NOMO-1 treated with dmso at 0.1 percent for 144 hours (cell line): ENCODE results near the gene PRAMEF14.
"Not testable (repeated sequence)": the region's sequence is repeated elsewhere in the genome, so short reads cannot be mapped to it uniquely, and the experiment has no call there.

Experiments
- DNase-seq: peaks from one replicate; lab custom pipeline; 2025; ENCODE audit not compliant: unreplicated experiment; lab: John Stamatoyannopoulos, UW

Gene PRAMEF14, protein sequence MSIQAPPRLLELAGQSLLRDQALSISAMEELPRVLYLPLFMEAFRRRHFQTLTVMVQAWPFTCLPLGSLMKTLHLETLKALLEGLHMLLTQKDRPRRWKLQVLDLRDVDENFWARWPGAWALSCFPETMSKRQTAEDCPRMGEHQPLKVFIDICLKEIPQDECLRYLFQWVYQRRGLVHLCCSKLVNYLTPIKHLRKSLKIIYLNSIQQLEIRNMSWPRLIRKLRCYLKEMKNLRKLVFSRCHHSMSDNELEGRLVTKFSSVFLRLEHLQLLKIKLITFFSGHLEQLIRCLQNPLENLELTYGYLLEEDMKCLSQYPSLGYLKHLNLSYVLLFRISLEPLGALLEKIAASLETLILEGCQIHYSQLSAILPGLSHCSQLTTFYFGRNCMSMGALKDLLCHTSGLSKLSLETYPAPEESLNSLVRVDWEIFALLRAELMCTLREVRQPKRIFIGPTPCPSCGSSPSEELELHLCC

GRCh38 chr1:13347034-13347433 is at the start of gene PRAMEF14:
PRAMEF14 (minus strand) TSS chr1:13347134; CDS start chr1:13345314, 1,820 bp downstream.
- not testable (repeated sequence) for DNase-seq

GRCh38 chr1:13395311-13395710 is 48.4 kb upstream of the PRAMEF14 start:
- not testable (repeated sequence) for DNase-seq

- not testable (repeated sequence) for DNase-seq
Observed at GRCh38 chr1:13394761-13395160, 47.8 kb upstream of the PRAMEF14 start.

DNA sequence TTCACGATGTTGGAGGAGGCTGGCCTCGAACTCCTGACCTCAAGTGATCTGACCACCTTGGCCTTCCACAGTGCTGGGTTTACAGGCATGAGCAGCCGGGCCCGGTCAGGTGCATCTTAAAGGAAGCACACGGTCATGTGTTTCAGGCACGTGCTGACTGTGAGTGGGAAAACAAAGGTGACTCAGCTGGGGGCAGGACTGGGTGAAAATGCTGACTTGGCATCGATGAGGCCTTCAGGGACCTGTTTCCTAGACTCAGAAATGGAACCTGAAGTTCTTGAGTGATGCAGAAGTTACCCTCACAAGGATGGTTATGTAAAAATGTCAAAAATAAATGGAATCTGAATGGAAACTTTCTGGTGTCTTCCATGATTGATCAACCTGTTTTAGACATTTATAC is 46.1 kb upstream of the PRAMEF14 start:
- DNase-seq: not testable (repeated sequence)

DNA sequence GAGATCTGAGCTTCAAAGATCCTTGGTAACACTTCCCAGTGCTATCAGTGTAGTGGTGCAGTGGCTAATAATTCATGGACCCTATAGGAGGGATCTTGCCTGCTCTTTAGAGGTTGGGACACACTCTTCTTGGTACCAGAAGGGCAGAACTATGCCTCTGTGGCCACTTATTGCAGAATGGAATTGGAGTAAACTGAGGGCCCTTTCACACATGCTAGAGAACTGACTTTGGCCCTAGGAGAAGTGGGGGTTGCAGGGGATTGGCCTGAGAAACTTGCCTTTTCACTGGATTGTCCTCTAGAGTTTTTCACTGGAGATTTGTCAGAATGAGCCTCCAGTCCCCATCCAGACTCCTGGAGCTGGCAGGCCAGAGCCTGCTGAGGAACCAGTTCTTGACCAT is 42.4 kb upstream of the PRAMEF14 start, which contains the start of gene PRAMEF17:
Gene PRAMEF17, plus strand, starts transcription at position 301 of the 400 bp plus-strand sequence. Its CDS starts 26 bp downstream, at position 327.
- DNase-seq: not testable (repeated sequence)

GRCh38 chr1:13380380-13380779 is 33.4 kb upstream of the PRAMEF14 start:
- not testable (repeated sequence) for DNase-seq

DNA sequence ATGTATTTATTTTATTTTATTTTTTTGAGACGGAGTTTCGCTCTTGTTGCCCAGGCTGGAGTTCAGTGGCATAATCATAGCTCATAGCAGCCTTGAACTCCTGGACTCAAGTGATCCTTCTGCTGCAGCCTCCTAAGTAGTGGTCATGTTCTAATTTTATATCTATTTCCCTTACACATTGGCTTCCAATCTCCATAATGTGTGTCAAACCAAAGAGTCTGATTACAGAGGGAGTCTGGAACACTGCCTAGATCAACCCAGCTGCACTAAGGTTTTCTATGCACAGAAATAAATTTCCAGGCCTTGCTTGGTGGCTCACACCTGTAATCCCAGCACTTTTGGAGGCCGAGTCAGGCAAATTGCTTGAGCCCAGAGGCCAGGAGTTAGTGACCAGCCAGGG is 32.0 kb upstream of the PRAMEF14 start:
- not testable (repeated sequence) for DNase-seq

DNA sequence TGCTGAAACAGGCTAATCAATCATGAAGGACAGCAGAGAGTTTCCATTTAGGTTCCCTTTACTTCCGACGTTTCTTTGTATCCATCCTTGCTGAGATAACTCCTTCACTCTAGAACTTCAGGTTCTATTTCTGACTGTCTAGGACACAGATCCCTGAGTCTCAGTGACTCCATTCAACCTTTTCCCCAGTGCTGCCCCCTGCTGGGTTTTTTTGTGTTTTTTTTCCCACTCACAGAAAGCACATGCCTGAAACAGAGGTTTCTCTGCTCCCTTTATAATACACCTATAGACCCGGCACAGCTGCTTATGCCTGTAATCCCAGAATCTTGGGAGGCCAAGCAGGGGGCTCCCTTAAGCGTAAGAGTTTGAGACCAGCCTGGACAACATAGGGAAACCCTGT is 21.6 kb upstream of the PRAMEF14 start:
- not testable (repeated sequence) for DNase-seq

DNA sequence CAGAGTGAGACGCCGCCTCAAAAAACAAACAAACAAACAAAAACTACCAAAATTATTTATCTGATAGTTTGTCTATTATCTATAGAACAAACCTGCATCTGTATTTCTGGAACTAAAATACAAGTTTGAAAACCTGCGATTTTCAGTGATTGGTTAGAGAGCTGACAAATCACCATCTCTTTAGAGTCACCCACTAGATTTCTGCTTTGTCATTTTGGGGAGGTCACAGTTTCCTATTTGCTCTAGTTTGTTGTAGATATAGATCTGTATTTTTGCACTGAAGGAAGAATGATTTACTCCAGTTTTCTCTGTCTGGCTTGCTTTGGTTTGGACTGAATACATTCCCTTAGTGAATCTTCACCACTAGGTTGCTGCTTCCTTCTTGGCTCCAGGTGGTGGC is 19.6 kb upstream of the PRAMEF14 start:
- not testable (repeated sequence) for DNase-seq

- DNase-seq: not testable (repeated sequence)
Observed at GRCh38 chr1:13364928-13365327, 18.0 kb upstream of the PRAMEF14 start.

DNA sequence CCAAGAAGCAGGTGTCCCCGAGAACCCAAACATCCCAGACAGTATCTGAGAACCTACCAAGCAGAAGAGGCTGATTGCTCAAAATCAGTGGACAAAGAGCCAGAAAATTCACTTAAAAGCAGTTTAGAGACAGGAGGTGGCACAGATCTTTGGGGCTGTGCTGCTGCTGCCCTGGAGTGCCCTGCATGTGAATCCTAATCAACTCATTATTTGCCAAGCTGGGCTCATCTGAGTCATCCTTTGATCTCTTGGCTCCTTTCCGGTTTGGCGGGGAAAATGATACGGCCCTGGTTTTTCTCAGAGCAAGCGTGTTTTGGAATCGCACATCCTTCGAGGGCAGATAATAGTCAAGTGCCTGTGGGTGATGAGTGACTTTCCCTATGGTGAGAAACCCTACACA is 15.4 kb upstream of the PRAMEF14 start:
- DNase-seq: not testable (repeated sequence)

- not testable (repeated sequence) for DNase-seq
Observed at GRCh38 chr1:13356774-13357173, 9.8 kb upstream of the PRAMEF14 start.

DNA sequence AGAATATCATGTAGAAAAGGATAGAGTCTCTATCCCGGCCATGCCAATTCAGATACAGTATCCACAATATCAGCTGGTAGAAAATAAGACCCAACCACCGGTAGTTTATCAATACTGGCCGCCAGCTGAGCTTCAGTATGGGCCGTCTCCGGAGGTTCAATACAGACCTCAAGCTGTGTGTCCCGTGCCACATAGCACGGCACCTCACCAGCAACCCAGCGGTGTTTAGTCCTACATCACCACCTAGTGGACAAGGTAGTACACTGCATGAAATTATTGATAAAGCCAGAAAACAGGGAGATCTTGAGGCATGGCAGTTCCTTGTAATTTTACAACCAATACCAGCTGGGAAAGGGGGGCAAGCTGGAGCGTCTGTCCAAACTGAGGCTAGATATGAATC is 7.5 kb upstream of the PRAMEF14 start:
- DNase-seq: not testable (repeated sequence)

GRCh38 chr1:13353476-13353875 is 6.5 kb upstream of the PRAMEF14 start:
- not testable (repeated sequence) for DNase-seq

DNA sequence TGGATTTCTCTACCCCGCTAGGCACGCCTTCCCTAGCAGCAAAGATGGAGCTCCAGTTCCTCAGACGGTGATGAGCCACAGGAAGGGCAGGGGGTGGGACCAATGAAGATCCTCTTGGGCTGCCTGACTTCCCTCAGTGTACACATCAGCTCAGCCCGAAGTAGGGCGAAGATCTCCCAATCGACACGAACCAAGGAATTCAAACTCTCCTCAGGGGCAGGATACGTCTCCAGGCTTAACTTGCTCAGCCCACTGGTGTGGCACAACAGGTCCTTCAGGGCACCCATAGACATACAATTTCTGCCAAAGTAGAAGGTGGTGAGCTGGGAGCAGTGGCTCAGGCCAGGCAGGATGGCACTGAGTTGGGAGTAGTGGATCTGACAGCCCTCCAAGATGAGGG is 4.4 kb downstream of the PRAMEF14 start:
- not testable (repeated sequence) for DNase-seq

DNA sequence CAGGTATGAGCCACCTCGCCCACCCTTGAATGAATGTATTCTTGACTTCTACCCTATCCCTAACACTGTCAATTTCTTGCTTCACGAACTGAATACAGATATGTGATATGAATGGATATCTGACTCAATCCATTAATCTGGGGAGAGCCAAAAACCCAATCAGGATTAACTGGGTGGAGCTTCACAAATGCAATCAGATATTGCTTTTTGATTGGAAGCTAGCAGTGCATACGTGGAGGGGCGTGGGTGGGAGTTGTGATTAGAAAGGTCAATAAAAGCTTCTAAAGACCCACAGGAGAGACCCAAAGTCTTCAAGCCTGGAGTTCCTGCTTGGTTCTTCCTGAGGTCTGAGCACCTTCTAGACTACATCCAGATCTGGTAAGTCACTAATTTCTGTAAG is 31.7 kb downstream of the PRAMEF14 start, which contains the start of gene PRAMEF15:
Gene PRAMEF15, plus strand, starts transcription at position 301 of the 400 bp plus-strand sequence. CDS start 2,827 bp downstream, outside the sequence.
- DNase-seq: not testable (repeated sequence)

DNA sequence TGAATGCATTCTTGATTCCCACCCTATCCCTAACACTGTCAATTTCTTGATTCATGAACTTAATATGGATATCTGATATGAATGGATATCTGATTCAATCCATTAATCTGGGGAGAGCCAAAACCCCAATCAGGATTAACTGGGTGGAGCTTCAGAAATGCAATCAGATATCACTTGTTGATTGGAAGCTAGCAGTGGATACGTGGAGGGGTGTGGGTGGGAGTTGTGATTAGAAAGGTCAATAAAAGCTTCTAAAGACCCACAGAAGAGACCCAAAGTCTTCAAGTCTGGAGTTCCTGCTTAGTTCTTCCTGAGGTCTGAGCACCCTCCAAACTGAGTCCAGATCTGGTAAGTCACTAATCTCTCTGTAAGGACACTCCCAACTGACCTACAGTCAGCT is 43.7 kb downstream of the PRAMEF14 start, which contains the start of gene PRAMEF33:
Gene PRAMEF33, plus strand, starts transcription at position 301 of the 400 bp plus-strand sequence. CDS start 2,416 bp downstream, outside the sequence.
- DNase-seq: not testable (repeated sequence)

- not testable (repeated sequence) for DNase-seq
Observed at GRCh38 chr1:13302197-13302596, 44.7 kb downstream of the PRAMEF14 start.

DNA sequence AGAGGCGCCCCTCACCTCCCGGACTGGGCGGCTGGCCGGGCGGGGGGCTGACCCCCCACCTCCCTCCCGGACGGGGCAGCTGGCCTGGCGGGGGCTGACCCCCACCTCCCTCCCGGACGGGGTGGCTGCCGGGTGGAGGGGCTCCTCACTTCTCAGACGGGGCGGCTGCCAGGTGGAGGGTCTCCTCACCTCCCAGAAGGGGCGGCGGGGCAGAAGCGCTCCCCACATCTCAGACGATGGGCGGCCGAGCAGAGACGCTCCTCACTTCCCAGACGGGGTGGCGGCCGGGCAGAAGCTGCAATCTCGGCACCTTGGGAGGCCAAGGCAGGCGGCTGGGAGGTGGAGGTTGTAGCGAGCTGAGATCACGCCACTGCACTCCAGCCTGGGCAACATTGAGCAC is 48.2 kb downstream of the PRAMEF14 start:
- not testable (repeated sequence) for DNase-seq

- DNase-seq: not testable (repeated sequence)
Observed at GRCh38 chr1:13297216-13297931, 49.6 kb downstream of the PRAMEF14 start.
